ENCODE data around the gene CCL1. TPM values are rescaled to one million over a fixed set of nuclear protein-coding genes. Genes with fewer than 3 reads are reported as not detected.

The CCL1 gene
- total RNA-seq, 1 experiment from 2014 or later: not detected

- TF ChIP-seq, protein P1, sequence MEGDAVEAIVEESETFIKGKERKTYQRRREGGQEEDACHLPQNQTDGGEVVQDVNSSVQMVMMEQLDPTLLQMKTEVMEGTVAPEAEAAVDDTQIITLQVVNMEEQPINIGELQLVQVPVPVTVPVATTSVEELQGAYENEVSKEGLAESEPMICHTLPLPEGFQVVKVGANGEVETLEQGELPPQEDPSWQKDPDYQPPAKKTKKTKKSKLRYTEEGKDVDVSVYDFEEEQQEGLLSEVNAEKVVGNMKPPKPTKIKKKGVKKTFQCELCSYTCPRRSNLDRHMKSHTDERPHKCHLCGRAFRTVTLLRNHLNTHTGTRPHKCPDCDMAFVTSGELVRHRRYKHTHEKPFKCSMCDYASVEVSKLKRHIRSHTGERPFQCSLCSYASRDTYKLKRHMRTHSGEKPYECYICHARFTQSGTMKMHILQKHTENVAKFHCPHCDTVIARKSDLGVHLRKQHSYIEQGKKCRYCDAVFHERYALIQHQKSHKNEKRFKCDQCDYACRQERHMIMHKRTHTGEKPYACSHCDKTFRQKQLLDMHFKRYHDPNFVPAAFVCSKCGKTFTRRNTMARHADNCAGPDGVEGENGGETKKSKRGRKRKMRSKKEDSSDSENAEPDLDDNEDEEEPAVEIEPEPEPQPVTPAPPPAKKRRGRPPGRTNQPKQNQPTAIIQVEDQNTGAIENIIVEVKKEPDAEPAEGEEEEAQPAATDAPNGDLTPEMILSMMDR (IDR thresholded peaks at IDR 0.05; ENCODE audit: unreplicated experiment): no peak
- no peaks in the 10 kb centered on the region for H3K36me3 Mint-ChIP-seq (ENCODE audit: insufficient read depth, unreplicated experiment)
- H3K4me3 Mint-ChIP-seq (ENCODE audit: low read depth, unreplicated experiment): no peak overlapping the region
- CTCF ChIA-PET: interaction anchor here (1.3 to 1.9 kb wide), 3 partner anchors 10 to 12 kb away, joined by 3 to 7 read pairs (median 3); no protein-coding TSS in a partner anchor
- H3K27ac Mint-ChIP-seq (ENCODE audit: unreplicated experiment): no peak overlapping the region
- no peaks in the 10 kb centered on the region for H3K4me1 Mint-ChIP-seq (ENCODE audit: low read depth, unreplicated experiment)
- H3K27me3 Mint-ChIP-seq (ENCODE audit: unreplicated experiment): peaks cover 51% of the 10 kb centered on the region
- no peak for DNase-seq
- no peaks in the 10 kb centered on the region for H3K9me3 Mint-ChIP-seq (ENCODE audit: low read depth, unreplicated experiment)
- intact Hi-C loops (cut with micrococcal nuclease; ENCODE audit: unreplicated experiment): no loop called here
- BruUV-seq (replicated peaks): no TSS peak
Observed at GRCh38 chr17:34371405-34372100, 8.5 kb upstream of the CCL1 start.

DNA sequence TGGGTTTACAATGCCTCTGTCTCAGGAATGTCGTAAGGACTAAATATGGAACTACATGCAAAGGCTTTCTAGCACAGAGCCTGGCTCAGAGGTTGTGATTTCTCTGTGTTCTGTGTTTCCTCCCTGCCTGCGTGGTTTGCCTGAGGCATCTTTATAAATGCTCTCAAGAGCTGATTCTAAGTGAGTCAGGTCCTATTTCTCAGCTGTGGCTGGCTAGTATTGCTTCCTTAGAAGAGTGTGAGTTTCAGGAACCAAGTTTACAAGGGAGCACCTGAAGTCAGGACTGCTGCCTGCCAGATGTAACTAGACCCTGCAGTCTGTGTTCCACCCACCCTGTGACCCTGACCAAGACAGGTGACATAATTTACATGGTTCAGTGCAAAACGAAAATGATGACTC lies 8.0 kb upstream of the CCL1 start:
- CTCF ChIA-PET: interaction anchor here (1.3 to 1.4 kb wide), 2 partner anchors 10 to 12 kb away, joined by 3 read pairs; no protein-coding TSS in a partner anchor
- H3K9me3 Mint-ChIP-seq (ENCODE audit: low read depth, unreplicated experiment): no peaks in the 10 kb centered on the region
- intact Hi-C loops (cut with micrococcal nuclease; ENCODE audit: unreplicated experiment): no loop called here
- TF ChIP-seq, protein P1 (IDR thresholded peaks at IDR 0.05; ENCODE audit: unreplicated experiment): no peak
- no peak overlapping the region for H3K4me3 Mint-ChIP-seq (ENCODE audit: low read depth, unreplicated experiment)
- no peaks in the 10 kb centered on the region for H3K36me3 Mint-ChIP-seq (ENCODE audit: insufficient read depth, unreplicated experiment)
- DNase-seq: no peak
- H3K4me1 Mint-ChIP-seq (ENCODE audit: low read depth, unreplicated experiment): no peaks in the 10 kb centered on the region
- peaks cover 48% of the 10 kb centered on the region for H3K27me3 Mint-ChIP-seq (ENCODE audit: unreplicated experiment)
- no peak overlapping the region for H3K27ac Mint-ChIP-seq (ENCODE audit: unreplicated experiment)
- BruUV-seq (replicated peaks): no TSS peak

DNA sequence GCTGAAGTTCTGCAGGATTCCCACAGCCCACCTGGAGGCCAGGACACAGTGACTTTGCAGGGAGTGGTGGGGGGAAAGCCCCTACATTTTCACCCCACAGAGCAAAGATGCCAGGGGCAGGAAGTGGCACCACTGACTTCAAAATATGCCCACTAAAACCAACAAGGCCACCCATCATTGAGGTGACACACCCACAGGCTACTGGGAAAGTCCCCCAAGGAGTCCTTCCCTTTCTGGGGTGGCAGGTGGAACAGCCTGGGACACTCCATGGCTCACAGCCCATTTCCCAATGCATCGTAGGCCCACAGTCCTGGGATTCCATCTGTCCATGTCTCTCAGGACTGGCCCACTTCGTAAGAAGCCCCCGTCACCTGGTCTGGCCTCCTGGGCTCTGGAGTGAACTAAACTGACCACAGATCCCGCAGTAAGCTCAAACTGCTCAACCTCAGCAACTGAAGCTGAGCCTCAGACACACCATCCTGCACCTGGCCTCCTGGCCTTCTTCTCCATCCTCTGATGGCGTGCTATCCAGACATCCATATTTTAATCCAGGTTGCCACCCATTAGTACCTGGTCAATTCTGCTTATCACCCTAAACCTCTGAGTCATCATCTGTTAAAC lies 7.5 kb upstream of the CCL1 start:
- Mint-ChIP-seq H3K36me3 (ENCODE audit: insufficient read depth, unreplicated experiment) (no peaks in the 10 kb centered on the region), H3K4me3 (ENCODE audit: low read depth, unreplicated experiment) (no peak overlapping the region), H3K9me3 (ENCODE audit: low read depth, unreplicated experiment) (no peaks in the 10 kb centered on the region), H3K4me1 (ENCODE audit: low read depth, unreplicated experiment) (no peaks in the 10 kb centered on the region), H3K27me3 (ENCODE audit: unreplicated experiment) (peaks cover 48% of the 10 kb centered on the region), H3K27ac (ENCODE audit: unreplicated experiment) (no peak overlapping the region)
- BruUV-seq (replicated peaks): no TSS peak
- TF ChIP-seq, protein P1 (IDR thresholded peaks at IDR 0.05; ENCODE audit: unreplicated experiment): no peak
- CTCF ChIA-PET: interaction anchor here (1.4 kb wide), 1 partner anchor 9 kb away, joined by 3 read pairs; no protein-coding TSS in a partner anchor
- no peak for DNase-seq
- intact Hi-C loops (cut with micrococcal nuclease; ENCODE audit: unreplicated experiment): no loop called here

- no TSS peak for BruUV-seq (replicated peaks)
- intact Hi-C loops (cut with micrococcal nuclease; ENCODE audit: unreplicated experiment): no loop called here
- Mint-ChIP-seq H3K4me3 (ENCODE audit: low read depth, unreplicated experiment) (no peak overlapping the region), H3K27ac (ENCODE audit: unreplicated experiment) (no peak overlapping the region), H3K27me3 (ENCODE audit: unreplicated experiment) (peaks cover 48% of the 10 kb centered on the region), H3K4me1 (ENCODE audit: low read depth, unreplicated experiment) (no peaks in the 10 kb centered on the region), H3K36me3 (ENCODE audit: insufficient read depth, unreplicated experiment) (no peaks in the 10 kb centered on the region), H3K9me3 (ENCODE audit: low read depth, unreplicated experiment) (no peaks in the 10 kb centered on the region)
- CTCF ChIA-PET: no interaction called here
- DNase-seq: no peak
- TF ChIP-seq, protein P1 (IDR thresholded peaks at IDR 0.05; ENCODE audit: unreplicated experiment): no peak
Observed at GRCh38 chr17:34369571-34369970, 6.5 kb upstream of the CCL1 start.

Data from Calu3 (cell line).